MCF 10A (cell line): ENCODE measurements around the gene PLOD2. TPM values are rescaled to one million over a fixed set of nuclear protein-coding genes. Genes with fewer than 3 reads are reported as not detected.
A peak's percentile ranks its signal among the peaks of the same experiment; 100 is the strongest.

Source experiments
- BruUV-seq: library from RNA; stranded (reverse); fragments of 400-500 nt; replicated peaks from 2 replicates; lab custom pipeline; 2021; lab: Mats Ljungman, UMichigan
- CTCF ChIA-PET: fragments of 300-600 bp; sonication (Branson Sonifier 250); formaldehyde crosslinking; extraction: SDS; loops from one replicate; lab custom pipeline; 2021; ENCODE audit warnings: antibody characterized with exemption, inconsistent platforms; lab: Yijun Ruan, JAX
- POLR2A ChIA-PET: fragments of 300-600, 350-650 bp; sonication (Branson Sonifier 250); formaldehyde crosslinking; extraction: SDS; loops from one replicate; lab custom pipeline; 2020; ENCODE audit warnings: antibody characterized with exemption, inconsistent platforms; lab: Yijun Ruan, JAX
- DNase-seq: peaks from one replicate; pipeline ENCODE4 v3.0.0-alpha.2; 2018; ENCODE audit not compliant: unreplicated experiment
- H3K27ac Mint-ChIP-seq: one replicate; pipeline ENCODE4 v1.8.0; 2022; ENCODE audit warnings: mild to moderate bottlenecking, low read depth, mixed read lengths; ENCODE audit not compliant: unreplicated experiment
- H3K27me3 Mint-ChIP-seq: one replicate; pipeline ENCODE4 v1.8.0; 2022; ENCODE audit warnings: mixed read lengths; ENCODE audit not compliant: insufficient read depth, unreplicated experiment
- H3K36me3 Mint-ChIP-seq: one replicate; pipeline ENCODE4 v1.8.0; 2022; ENCODE audit warnings: mild to moderate bottlenecking, moderate library complexity, mixed read lengths; ENCODE audit not compliant: insufficient read depth, unreplicated experiment
- H3K4me1 Mint-ChIP-seq: one replicate; pipeline ENCODE4 v1.8.0; 2022; ENCODE audit warnings: mixed read lengths; ENCODE audit not compliant: insufficient read depth, unreplicated experiment
- H3K4me3 Mint-ChIP-seq: one replicate; pipeline ENCODE4 v1.8.0; 2022; ENCODE audit warnings: mild to moderate bottlenecking, moderate library complexity, mixed read lengths; ENCODE audit not compliant: unreplicated experiment
- H3K9me3 Mint-ChIP-seq: one replicate; pipeline ENCODE4 v1.8.0; 2022; ENCODE audit warnings: mixed read lengths; ENCODE audit not compliant: unreplicated experiment
- intact Hi-C: fragments of 100-400 bp; cut with micrococcal nuclease; formaldehyde crosslinking; loops from 2 replicates; pipeline ENCODE4 v1.14.1; 2022
- total RNA-seq: library from RNA; stranded (reverse); gene quantifications from 2 replicates; pipeline ENCODE4 v1.2.3, GENCODE V29; 2022
- TF ChIP-seq, protein P1 (sequence below): fragments of 200-600 bp; IDR thresholded peaks from one replicate; pipeline ENCODE4 v1.8.0; 2022; ENCODE audit warnings: antibody characterized with exemption, mild to moderate bottlenecking; ENCODE audit not compliant: unreplicated experiment

Gene PLOD2
- total RNA-seq, 1 experiment from 2014 or later = 149 TPM

- Mint-ChIP-seq H3K4me1 (peaks cover 9% of the 10 kb centered on the region), H3K36me3 (peaks cover 6% of the 10 kb centered on the region), H3K9me3 (peaks cover 7% of the 10 kb centered on the region), H3K27me3 (no peaks in the 10 kb centered on the region), H3K4me3 (no peak overlapping the region), H3K27ac (no peak overlapping the region)
- BruUV-seq = no TSS peak
- DNase-seq = no peak
- CTCF ChIA-PET = no interaction called here
- TF ChIP-seq, protein P1, sequence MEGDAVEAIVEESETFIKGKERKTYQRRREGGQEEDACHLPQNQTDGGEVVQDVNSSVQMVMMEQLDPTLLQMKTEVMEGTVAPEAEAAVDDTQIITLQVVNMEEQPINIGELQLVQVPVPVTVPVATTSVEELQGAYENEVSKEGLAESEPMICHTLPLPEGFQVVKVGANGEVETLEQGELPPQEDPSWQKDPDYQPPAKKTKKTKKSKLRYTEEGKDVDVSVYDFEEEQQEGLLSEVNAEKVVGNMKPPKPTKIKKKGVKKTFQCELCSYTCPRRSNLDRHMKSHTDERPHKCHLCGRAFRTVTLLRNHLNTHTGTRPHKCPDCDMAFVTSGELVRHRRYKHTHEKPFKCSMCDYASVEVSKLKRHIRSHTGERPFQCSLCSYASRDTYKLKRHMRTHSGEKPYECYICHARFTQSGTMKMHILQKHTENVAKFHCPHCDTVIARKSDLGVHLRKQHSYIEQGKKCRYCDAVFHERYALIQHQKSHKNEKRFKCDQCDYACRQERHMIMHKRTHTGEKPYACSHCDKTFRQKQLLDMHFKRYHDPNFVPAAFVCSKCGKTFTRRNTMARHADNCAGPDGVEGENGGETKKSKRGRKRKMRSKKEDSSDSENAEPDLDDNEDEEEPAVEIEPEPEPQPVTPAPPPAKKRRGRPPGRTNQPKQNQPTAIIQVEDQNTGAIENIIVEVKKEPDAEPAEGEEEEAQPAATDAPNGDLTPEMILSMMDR = no peak
- intact Hi-C loops = no loop called here
- POLR2A ChIA-PET = interaction anchor here (0.6 to 1.0 kb wide), 2 partner anchors 118 to 279 kb away, joined by 3 read pairs; no protein-coding TSS in a partner anchor
Measured at GRCh38 chr3:146044046-146044445, 116.9 kb downstream of the PLOD2 start.

GRCh38 chr3:146040630-146041029 lies 120.4 kb downstream of the PLOD2 start:
- ChIA-PET POLR2A (interaction anchor here (0.6 kb wide), 1 partner anchor 730 kb away, joined by 3 read pairs; no protein-coding TSS in a partner anchor), CTCF (interaction anchor here (0.7 kb wide), 2 partner anchors 145 to 1019 kb away, joined by 3 to 4 read pairs; no protein-coding TSS in a partner anchor)
- peaks cover 9% of the 10 kb centered on the region for H3K4me1 Mint-ChIP-seq
- H3K4me3 Mint-ChIP-seq = no peak overlapping the region
- no TSS peak for BruUV-seq
- H3K36me3 Mint-ChIP-seq = no peaks in the 10 kb centered on the region
- TF ChIP-seq, protein P1 = no peak
- H3K27ac Mint-ChIP-seq = no peak overlapping the region
- intact Hi-C loops = no loop called here
- no peak for DNase-seq
- H3K27me3 Mint-ChIP-seq = no peaks in the 10 kb centered on the region
- H3K9me3 Mint-ChIP-seq = peaks cover 7% of the 10 kb centered on the region

DNA sequence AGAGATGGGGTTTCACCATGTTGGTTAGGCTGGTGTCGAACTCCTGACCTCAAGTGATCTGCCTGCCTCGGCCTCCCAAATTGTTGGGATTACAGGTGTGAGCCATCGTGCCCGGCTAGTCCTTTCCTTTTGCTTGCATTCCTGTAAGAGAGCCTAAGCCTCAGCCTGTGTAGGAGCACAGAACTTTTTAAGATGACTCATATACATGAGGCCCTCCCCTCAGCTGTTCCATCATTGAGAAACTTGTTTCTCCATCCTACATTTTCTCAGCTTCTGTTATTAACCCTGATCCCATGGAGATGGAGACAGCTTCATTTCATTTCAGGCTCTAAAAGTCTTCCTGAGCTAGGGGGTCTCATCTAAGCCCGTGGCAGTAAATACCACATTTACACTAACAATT lies 123.3 kb downstream of the PLOD2 start:
- ChIA-PET POLR2A (interaction anchor here (0.7 kb wide), 1 partner anchor 663 kb away, joined by 4 read pairs; no protein-coding TSS in a partner anchor), CTCF (interaction anchor here (0.6 to 1.3 kb wide), 4 partner anchors 22 to 152 kb away, joined by 3 to 4 read pairs (median 4); no protein-coding TSS in a partner anchor)
- no TSS peak for BruUV-seq

DNA sequence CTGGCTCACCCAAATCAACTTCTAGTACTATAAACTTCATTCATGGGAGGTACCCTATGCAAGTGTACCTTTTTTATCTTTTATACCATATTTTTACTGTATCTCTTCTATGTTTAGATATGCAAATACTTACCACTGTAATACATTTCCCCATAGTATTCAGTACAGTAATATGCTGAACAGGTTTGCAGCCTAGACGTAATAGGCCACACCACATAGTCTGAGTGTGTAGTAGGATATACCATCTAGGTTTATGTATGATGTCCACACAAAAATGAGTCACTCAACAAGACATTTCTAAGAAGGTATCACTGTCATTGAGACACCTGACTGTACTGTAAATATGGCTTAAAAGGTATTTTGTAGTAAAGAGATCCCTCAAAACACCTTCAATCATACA lies 124.7 kb downstream of the PLOD2 start:
- no peak overlapping the region for H3K4me3 Mint-ChIP-seq
- H3K27me3 Mint-ChIP-seq = no peaks in the 10 kb centered on the region
- no peak for DNase-seq
- TF ChIP-seq, protein P1 = no peak
- ChIA-PET CTCF (interaction anchor here (0.6 to 1.3 kb wide), 3 partner anchors 13 to 1273 kb away, joined by 3 to 4 read pairs (median 3); no protein-coding TSS in a partner anchor), POLR2A (no interaction called here)
- no peaks in the 10 kb centered on the region for H3K4me1 Mint-ChIP-seq
- no peak overlapping the region for H3K27ac Mint-ChIP-seq
- no TSS peak for BruUV-seq
- H3K36me3 Mint-ChIP-seq = no peaks in the 10 kb centered on the region
- intact Hi-C loops = no loop called here
- peaks cover 12% of the 10 kb centered on the region for H3K9me3 Mint-ChIP-seq

More for the DNA sequence above, 123.3 kb downstream of the PLOD2 start:
- Mint-ChIP-seq H3K27ac (no peak overlapping the region), H3K27me3 (no peaks in the 10 kb centered on the region), H3K4me1 (no peaks in the 10 kb centered on the region), H3K9me3 (peaks cover 7% of the 10 kb centered on the region), H3K4me3 (no peak overlapping the region), H3K36me3 (no peaks in the 10 kb centered on the region)
- DNase-seq = peak; percentile 37
- TF ChIP-seq, protein P1 = no peak
- intact Hi-C loops = no loop called here
